Right renal cortex interstitium (tissue), 3 donors: ENCODE results near the gene GRM8. TPM values are rescaled to one million over a fixed set of nuclear protein-coding genes. Genes with fewer than 3 reads are reported as not detected.
"Not testable (repeated sequence)": the region's sequence is repeated elsewhere in the genome, so short reads cannot be mapped to it uniquely, and the experiment has no call there.

Experiments used
- DNase-seq, 3 donors: peaks; one replicate each; pipeline ENCODE4 v3.0.0-alpha.2; 2013; ENCODE audit warnings: low read depth in 3 of 3, low spot score in 2 of 3
- polyA plus RNA-seq, 3 donors: library from polyadenylated mRNA; unstranded; fragments of 120-200 nt; gene quantifications; one replicate each; pipeline ENCODE4 v1.2.1, GENCODE V29; 2013; ENCODE audit not compliant: insufficient read length in 3 of 3

GRM8 gene
- polyA plus RNA-seq, 3 donors, result 8.6 to 12.6 (median 8.8) TPM

GRCh38 chr7:126839624-126840023 is 413.1 kb downstream of the GRM8 start:
- DNase-seq, result no peak

GRCh38 chr7:126838194-126838593 is 414.5 kb downstream of the GRM8 start:
- no peak for DNase-seq

- not testable (repeated sequence) for DNase-seq
Observed at GRCh38 chr7:126831241-126831640, 421.5 kb downstream of the GRM8 start.

GRCh38 chr7:126820925-126821324 is 431.8 kb downstream of the GRM8 start:
- no peak for DNase-seq

GRCh38 chr7:126819197-126819484 is 433.6 kb downstream of the GRM8 start:
- no peak for DNase-seq

- no peak for DNase-seq
Observed at GRCh38 chr7:126818393-126819196, 434.1 kb downstream of the GRM8 start.

GRCh38 chr7:126809188-126809587 is 443.6 kb downstream of the GRM8 start:
- DNase-seq, result no peak

- no peak for DNase-seq
Observed at GRCh38 chr7:126806614-126807013, 446.1 kb downstream of the GRM8 start.

GRCh38 chr7:126805351-126805750 is 447.4 kb downstream of the GRM8 start:
- DNase-seq, result no peak

GRCh38 chr7:126804604-126805003 is 448.1 kb downstream of the GRM8 start:
- DNase-seq, result no peak

- DNase-seq, result no peak
Observed at GRCh38 chr7:126803990-126804389, 448.8 kb downstream of the GRM8 start.

- peak in 2 of 3 donors; percentile 10 to 24 for DNase-seq
Observed at GRCh38 chr7:126803060-126803665, 449.6 kb downstream of the GRM8 start.

- no peak for DNase-seq
Observed at GRCh38 chr7:126801733-126802132, 451.0 kb downstream of the GRM8 start.

GRCh38 chr7:126799541-126799940 is 453.2 kb downstream of the GRM8 start:
- no peak for DNase-seq

GRCh38 chr7:126792521-126792920 is 460.2 kb downstream of the GRM8 start:
- no peak for DNase-seq

GRCh38 chr7:126791306-126791705 is 461.4 kb downstream of the GRM8 start:
- no peak for DNase-seq

GRCh38 chr7:126790763-126791162 is 462.0 kb downstream of the GRM8 start:
- no peak for DNase-seq

- DNase-seq, result no peak
Observed at GRCh38 chr7:126783613-126784012, 469.1 kb downstream of the GRM8 start.

GRCh38 chr7:126780993-126781392 is 471.7 kb downstream of the GRM8 start:
- DNase-seq, result no peak

- no peak for DNase-seq
Observed at GRCh38 chr7:126778101-126778500, 474.6 kb downstream of the GRM8 start.

- no peak for DNase-seq
Observed at GRCh38 chr7:126776498-126776897, 476.2 kb downstream of the GRM8 start.

- DNase-seq, result no peak
Observed at GRCh38 chr7:126774077-126774476, 478.7 kb downstream of the GRM8 start.

GRCh38 chr7:126768836-126769235 is 483.9 kb downstream of the GRM8 start:
- no peak for DNase-seq
